ENCODE data around the gene CHRNB2.

The CHRNB2 gene

GRCh38 chr1:154582885-154583284 lies 15.3 kb downstream of the CHRNB2 start:
- DNase-seq = no peak

- no peak for DNase-seq
Measured at GRCh38 chr1:154583773-154584172, 16.2 kb downstream of the CHRNB2 start.

GRCh38 chr1:154584267-154584994 lies 16.9 kb downstream of the CHRNB2 start:
- DNase-seq = no peak

GRCh38 chr1:154586231-154586630 lies 18.7 kb downstream of the CHRNB2 start:
- DNase-seq = no peak

GRCh38 chr1:154586641-154587040 lies 19.1 kb downstream of the CHRNB2 start:
- no peak for DNase-seq

GRCh38 chr1:154589780-154590179 lies 22.2 kb downstream of the CHRNB2 start:
- DNase-seq = no peak

DNA sequence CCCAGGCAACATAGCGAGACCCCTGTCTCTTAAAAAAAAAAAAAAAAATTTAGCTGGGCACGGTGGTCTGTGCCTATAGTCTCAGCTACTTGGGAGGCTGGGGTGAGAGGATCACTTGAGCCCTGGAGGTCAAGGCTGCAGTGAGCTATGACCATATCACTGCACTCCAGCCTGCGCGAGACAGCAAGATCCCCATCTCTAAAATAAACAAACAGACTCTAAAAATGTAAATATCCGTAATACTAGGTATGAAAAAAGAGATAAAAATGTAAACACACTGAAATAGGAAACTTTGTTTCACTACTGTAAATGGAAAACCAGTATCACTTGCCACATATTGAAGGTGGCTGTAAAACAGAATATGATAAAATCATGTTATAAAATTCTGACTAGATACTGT lies 23.2 kb downstream of the CHRNB2 start:
- no peak for DNase-seq

GRCh38 chr1:154591206-154591605 lies 23.6 kb downstream of the CHRNB2 start:
- no peak for DNase-seq

- no peak for DNase-seq
Measured at GRCh38 chr1:154593390-154593789, 25.8 kb downstream of the CHRNB2 start.

DNA sequence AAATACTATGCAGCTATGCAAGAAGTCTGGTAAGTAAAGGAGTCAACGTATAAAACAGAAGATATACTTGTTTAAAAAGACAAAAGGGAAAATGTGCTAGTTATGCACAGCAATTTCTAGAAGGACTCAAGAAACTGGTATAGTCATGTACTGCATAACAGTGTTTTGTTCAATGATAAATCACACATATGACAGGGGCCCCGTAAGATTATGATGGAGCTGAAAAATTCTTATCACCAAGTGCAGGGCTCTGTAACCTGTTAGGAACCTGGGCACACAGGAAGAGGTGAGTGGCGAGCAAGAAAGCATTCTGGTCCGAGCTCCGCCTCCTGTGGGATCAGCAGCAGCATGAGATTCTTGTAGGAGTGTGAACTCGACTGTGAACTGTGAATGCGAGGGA lies 27.2 kb downstream of the CHRNB2 start:
- DNase-seq = no peak

DNA sequence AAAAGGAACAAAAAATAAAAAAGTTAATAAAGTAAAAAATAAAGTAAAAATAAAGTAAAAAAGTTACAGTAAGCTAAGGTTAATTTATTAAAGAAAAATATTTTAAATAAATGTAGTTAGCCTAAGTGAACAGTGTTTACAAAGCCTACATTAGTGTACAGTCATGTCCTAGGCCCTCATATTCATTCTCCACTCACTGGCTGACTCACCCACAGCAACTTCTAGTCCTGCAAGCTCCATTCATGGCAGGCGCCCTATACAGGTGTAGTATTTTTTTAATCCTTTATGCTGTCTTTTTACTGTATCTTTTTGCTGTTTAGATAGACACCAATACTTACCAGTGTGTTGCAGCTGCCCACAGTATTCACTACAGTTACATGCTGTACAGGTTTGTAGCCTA lies 28.0 kb downstream of the CHRNB2 start:
- DNase-seq = no peak

- no peak for DNase-seq
Measured at GRCh38 chr1:154598871-154599635, 31.5 kb downstream of the CHRNB2 start.

DNA sequence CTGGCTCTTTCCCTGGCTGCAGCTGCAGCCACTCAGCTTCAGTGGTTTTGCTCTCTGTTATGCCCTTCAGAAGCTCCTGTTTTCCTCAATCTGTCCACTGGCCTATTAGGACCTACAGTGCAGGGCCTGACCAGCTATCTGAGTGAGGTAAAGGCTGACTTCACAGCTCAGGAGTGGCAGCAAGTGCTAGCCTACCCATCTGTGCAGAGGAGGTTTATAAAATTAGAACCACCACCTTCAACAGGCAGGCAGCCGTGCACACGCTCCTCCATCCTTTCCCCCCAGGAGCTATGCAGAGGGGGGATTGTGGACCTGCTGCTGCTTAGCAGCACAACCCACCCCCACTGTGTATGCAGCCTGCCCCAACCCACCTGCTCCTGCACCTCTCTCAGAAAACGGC lies 32.1 kb downstream of the CHRNB2 start:
- DNase-seq = no peak

GRCh38 chr1:154603317-154603716 lies 35.7 kb downstream of the CHRNB2 start:
- no peak for DNase-seq

- no peak for DNase-seq
Measured at GRCh38 chr1:154605534-154605933, 38.0 kb downstream of the CHRNB2 start.

DNA sequence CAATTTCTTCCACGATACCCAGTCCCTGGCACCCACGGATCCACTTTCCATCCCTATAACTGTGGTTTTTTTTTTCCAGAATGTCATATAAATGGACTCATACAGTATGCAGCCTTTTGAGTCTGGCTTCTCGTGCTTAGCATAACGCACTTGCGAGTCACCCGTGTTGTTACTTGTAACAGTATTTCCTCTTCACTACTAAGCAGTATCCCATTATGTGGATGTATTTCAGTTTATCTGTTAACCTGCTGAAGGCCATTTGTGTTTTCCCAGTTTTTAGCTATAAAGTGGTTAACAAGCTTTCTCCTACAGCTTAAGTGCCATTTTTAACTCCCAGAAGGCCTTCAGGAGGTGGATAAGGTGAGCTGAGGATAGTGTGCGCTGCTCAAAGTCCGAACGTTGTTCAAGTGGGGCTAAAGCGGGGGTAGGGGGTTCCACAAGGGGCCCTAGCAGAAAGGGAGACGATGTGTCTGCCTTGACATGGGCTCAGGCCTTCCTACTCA lies 39.6 kb downstream of the CHRNB2 start:
- DNase-seq = no peak

GRCh38 chr1:154607609-154608396 lies 40.2 kb downstream of the CHRNB2 start, which contains the start of gene ADAR:
Gene ADAR (minus strand): TSS chr1:154608186. CDS start chr1:154608006, 180 bp downstream.
- peak; percentile 84 for DNase-seq

DNA sequence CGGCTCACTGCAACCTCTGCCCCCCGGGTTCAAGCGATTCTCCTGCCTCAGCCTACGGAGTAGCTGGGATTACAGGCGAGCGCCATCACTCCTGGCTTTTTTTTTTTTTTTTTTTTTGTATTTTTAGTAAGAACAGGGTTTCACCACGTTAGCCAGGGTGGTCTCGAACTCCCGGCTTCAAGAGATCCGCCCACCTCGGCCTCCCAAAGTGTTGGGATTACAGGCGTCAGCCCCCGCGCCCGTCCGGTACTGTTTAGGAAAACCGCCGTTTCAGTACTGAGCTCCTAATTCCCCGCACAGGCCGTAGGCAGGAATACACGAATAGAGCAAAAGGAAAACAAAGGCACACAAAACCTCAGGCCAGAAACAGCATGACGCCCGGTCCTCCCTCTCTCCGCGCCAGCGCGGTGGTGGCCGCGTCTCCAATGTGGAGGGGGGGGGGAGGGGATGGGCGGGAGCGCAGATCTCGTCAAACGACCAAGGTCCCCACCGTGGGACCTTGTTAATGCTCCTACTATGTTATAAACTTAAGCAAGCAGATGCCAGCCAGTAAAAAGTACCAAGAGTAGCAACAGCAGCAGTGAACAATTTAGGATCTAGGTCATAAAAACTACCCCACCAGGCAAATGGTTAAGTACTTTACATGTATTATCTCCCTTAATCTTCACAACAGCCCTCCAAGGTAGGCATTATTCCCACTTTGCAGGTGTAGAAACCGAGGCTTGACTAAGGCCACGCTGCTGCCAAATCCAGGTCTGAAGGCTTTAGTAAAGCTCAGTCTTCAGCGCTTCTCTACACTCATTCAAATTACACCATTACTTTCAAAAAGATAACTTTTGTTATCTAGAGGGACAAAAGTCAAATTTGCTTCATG lies 41.1 kb downstream of the CHRNB2 start:
- DNase-seq = peak; percentile 38

DNA sequence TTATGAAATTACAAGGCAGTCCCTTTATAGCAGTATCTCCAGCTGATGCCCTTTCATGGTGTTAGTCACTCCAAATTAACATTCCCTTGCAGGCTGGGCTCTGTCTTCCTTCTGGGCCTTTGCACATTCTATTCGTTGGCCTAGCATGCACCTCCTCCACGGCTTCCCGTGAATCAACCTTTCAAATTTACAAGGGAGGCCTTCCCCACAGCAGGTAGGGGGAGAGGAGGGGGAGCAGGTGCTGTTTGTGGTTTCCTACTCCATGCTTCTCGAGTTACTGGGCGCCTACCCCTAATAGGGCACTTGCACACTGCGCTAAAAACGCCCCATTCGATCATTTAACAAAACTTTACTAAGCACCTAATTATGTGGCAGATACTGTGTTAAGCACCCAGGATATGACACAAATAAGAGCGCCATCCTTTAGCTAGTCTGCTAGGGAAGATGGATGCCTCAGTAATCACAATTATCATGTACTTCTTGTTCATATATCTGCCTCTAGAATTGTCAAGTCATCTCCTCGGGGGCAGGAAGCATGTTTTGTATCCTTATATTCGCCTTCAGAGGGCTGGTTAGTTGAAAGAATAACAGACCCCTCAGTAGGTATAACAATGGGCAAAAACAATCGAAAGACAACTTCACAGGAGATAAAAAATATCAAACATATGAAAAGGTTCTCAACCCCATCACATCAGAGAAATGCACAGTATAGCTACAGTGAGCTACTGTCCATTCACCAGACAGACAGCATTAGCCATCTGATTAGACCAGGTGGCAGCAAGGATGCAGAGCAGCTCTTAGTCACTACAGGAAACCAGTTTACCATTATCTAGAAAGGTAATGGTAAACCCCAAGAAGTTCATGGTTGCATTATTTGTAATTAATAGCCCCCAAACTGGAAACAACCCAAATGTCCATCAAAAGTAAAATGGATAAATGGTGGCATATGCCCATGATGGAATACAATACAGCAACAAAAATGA lies 42.1 kb downstream of the CHRNB2 start:
- DNase-seq = no peak

DNA sequence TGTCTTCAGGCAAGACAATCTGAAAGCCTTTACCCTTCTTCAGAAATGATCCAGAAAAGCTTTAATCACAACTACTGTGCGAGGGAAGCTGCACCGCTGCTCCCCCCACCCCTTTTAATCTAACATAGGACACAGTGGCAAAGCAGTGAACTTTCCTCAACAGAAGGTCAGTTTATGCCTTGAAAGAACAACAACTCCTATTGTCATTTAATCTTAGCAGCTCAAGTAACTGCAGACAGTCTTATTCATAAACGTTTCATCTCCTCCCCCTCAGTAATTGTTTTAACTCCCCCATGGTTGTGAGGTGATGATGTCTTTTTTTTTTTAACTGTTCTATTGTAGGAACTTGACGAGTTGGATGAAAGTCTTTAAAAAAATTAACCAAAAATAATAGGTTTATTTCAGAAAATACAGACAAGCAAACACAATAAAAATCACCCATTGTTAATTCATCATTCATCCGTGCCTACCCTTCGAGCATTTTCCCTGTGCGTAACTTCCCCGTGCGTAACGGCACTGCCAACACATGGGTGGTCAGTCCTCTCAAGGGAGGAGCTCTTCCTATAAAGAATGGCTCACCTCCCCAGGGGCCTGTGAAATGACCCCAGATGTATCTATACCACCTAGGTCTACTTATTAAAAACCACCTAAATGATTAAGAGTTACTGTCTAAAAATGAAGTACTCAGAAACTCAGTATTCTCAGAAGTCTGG lies 43.7 kb downstream of the CHRNB2 start:
- no peak for DNase-seq
